Measurements from ENCODE around the gene FGF2. TPM values are rescaled to one million over a fixed set of nuclear protein-coding genes. Genes with fewer than 3 reads are reported as not detected.
A peak's percentile ranks its signal among the peaks of the same experiment; 100 is the strongest.

FGF2 gene
- total RNA-seq, 1 donor from 2014 or later = 26.1 TPM

GRCh38 chr4:122788935-122789334 is 37.7 kb upstream of the FGF2 start:
- no peak overlapping the region for H3K27ac Mint-ChIP-seq (ENCODE audit: unreplicated experiment)
- H3K36me3 Mint-ChIP-seq (ENCODE audit: low read depth, unreplicated experiment) = no peaks in the 10 kb centered on the region
- no peak for DNase-seq (ENCODE audit: low spot score)
- H3K4me3 Mint-ChIP-seq (ENCODE audit: unreplicated experiment) = no peak overlapping the region
- TF ChIP-seq, protein P1, sequence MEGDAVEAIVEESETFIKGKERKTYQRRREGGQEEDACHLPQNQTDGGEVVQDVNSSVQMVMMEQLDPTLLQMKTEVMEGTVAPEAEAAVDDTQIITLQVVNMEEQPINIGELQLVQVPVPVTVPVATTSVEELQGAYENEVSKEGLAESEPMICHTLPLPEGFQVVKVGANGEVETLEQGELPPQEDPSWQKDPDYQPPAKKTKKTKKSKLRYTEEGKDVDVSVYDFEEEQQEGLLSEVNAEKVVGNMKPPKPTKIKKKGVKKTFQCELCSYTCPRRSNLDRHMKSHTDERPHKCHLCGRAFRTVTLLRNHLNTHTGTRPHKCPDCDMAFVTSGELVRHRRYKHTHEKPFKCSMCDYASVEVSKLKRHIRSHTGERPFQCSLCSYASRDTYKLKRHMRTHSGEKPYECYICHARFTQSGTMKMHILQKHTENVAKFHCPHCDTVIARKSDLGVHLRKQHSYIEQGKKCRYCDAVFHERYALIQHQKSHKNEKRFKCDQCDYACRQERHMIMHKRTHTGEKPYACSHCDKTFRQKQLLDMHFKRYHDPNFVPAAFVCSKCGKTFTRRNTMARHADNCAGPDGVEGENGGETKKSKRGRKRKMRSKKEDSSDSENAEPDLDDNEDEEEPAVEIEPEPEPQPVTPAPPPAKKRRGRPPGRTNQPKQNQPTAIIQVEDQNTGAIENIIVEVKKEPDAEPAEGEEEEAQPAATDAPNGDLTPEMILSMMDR (IDR thresholded peaks at IDR 0.05; ENCODE audit: unreplicated experiment) = no peak
- peaks cover 4% of the 10 kb centered on the region for H3K27me3 Mint-ChIP-seq (ENCODE audit: unreplicated experiment)
- H3K4me1 Mint-ChIP-seq (ENCODE audit: unreplicated experiment) = peaks cover 2% of the 10 kb centered on the region
- H3K9me3 Mint-ChIP-seq (ENCODE audit: unreplicated experiment) = no peaks in the 10 kb centered on the region

DNA sequence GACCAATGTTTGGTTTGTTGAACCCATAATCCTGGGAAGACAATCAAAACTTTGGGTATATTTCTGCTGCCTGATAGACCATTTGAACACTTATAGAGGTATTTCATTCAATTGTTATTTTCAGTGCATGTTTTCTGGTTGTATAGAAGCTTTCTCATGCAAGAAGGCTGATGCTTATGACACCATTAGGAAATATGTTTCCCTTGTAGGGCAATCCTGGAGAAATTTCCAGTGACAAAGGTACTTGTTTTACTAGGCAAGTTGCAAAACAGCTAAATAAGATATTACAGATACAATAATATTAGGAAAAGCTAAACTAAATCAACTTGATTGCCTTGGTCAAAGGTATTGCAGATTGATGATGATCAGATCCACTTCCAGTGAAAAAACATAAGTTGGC is 32.8 kb upstream of the FGF2 start:
- H3K4me3 Mint-ChIP-seq (ENCODE audit: unreplicated experiment) = no peak overlapping the region
- no peak overlapping the region for H3K27ac Mint-ChIP-seq (ENCODE audit: unreplicated experiment)
- TF ChIP-seq, protein P1 (IDR thresholded peaks at IDR 0.05; ENCODE audit: unreplicated experiment) = no peak
- H3K36me3 Mint-ChIP-seq (ENCODE audit: low read depth, unreplicated experiment) = no peaks in the 10 kb centered on the region
- peaks cover 8% of the 10 kb centered on the region for H3K4me1 Mint-ChIP-seq (ENCODE audit: unreplicated experiment)
- no peak for DNase-seq (ENCODE audit: low spot score)
- H3K9me3 Mint-ChIP-seq (ENCODE audit: unreplicated experiment) = no peaks in the 10 kb centered on the region
- H3K27me3 Mint-ChIP-seq (ENCODE audit: unreplicated experiment) = no peaks in the 10 kb centered on the region

GRCh38 chr4:122796801-122797404 is 29.7 kb upstream of the FGF2 start:
- TF ChIP-seq, protein P1 (IDR thresholded peaks at IDR 0.05; ENCODE audit: unreplicated experiment) = no peak
- Mint-ChIP-seq H3K9me3 (ENCODE audit: unreplicated experiment) (no peaks in the 10 kb centered on the region), H3K27me3 (ENCODE audit: unreplicated experiment) (no peaks in the 10 kb centered on the region), H3K27ac (ENCODE audit: unreplicated experiment) (no peak overlapping the region), H3K4me1 (ENCODE audit: unreplicated experiment) (peaks cover 8% of the 10 kb centered on the region), H3K36me3 (ENCODE audit: low read depth, unreplicated experiment) (no peaks in the 10 kb centered on the region), H3K4me3 (ENCODE audit: unreplicated experiment) (no peak overlapping the region)
- no peak for DNase-seq (ENCODE audit: low spot score)

DNA sequence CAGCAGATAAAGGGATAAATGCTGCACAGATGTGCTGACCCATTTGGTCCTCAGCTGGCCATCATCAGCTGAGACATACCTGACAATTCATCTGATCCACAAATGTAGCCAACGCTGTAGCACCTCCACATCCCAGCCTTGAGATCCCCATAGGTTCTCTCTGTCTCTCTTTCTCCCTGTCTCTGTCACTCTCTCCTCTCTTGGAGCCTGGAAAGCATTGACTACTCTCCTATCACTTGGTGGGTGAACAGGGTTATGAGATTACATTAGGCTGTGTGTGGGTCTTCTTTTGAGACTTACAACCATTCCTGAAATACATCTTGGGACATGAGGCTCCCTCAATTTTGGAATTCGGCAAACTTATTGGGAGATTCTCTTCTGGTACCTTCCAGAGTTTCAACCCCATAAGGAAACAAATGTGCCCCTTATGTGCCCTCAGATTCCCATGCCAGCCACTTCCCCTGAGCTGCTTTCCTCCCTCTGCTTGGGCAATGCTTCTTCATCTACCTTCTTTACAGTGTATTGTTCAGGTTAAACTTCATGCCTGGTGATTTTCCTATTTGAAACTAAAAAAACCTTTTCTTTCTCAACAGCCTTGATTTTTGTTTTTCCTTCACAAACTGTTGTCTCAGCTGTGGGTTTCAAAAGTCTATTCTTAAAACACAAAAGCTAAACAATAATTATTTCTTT is 29.1 kb upstream of the FGF2 start:
- TF ChIP-seq, protein P1 (IDR thresholded peaks at IDR 0.05; ENCODE audit: unreplicated experiment) = no peak
- H3K36me3 Mint-ChIP-seq (ENCODE audit: low read depth, unreplicated experiment) = no peaks in the 10 kb centered on the region
- no peak for DNase-seq (ENCODE audit: low spot score)
- H3K9me3 Mint-ChIP-seq (ENCODE audit: unreplicated experiment) = no peaks in the 10 kb centered on the region
- H3K4me3 Mint-ChIP-seq (ENCODE audit: unreplicated experiment) = no peak overlapping the region
- H3K27ac Mint-ChIP-seq (ENCODE audit: unreplicated experiment) = peak overlapping the region; percentile 58
- no peaks in the 10 kb centered on the region for H3K27me3 Mint-ChIP-seq (ENCODE audit: unreplicated experiment)
- H3K4me1 Mint-ChIP-seq (ENCODE audit: unreplicated experiment) = peaks cover 8% of the 10 kb centered on the region

DNA sequence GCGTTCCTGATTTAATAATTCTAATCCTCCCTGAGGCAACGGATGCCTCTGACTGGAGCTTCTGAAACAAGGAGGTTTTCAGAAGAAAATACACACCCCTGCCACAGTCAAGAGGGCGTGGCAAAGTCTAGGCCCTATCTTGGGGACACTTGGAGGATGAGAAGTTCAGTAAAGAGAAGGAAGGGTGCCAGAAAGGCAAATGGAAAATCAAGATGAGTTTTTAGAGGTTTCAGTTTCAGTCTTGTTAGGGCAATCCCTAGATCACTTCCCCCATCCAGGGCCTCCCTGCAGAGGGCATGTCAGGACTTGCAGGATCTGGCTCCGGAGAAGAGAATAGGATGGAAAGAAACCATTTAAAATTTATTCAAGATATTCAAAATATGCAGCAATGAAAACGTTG is 28.5 kb upstream of the FGF2 start:
- Mint-ChIP-seq H3K27ac (ENCODE audit: unreplicated experiment) (peak overlapping the region; percentile 58), H3K9me3 (ENCODE audit: unreplicated experiment) (no peaks in the 10 kb centered on the region), H3K27me3 (ENCODE audit: unreplicated experiment) (no peaks in the 10 kb centered on the region), H3K4me1 (ENCODE audit: unreplicated experiment) (peaks cover 10% of the 10 kb centered on the region), H3K36me3 (ENCODE audit: low read depth, unreplicated experiment) (no peaks in the 10 kb centered on the region), H3K4me3 (ENCODE audit: unreplicated experiment) (no peak overlapping the region)
- TF ChIP-seq, protein P1 (IDR thresholded peaks at IDR 0.05; ENCODE audit: unreplicated experiment) = no peak
- DNase-seq (ENCODE audit: low spot score) = no peak

All from endothelial cell (in vitro differentiated cells).